HEK293 (cell line): ENCODE results near the gene SLC22A8.

Source experiments
- CTCF ChIP-seq: fragments of 450-650 bp; formaldehyde crosslinking; IDR thresholded peaks from 2 replicates; pipeline ENCODE4 v1.5.1; 2016; ENCODE audit warnings: missing biosample characterization, missing genetic modification characterization
- REST ChIP-seq: fragments of 450-650 bp; formaldehyde crosslinking; IDR thresholded peaks from 2 replicates; pipeline ENCODE4 v1.5.1; 2016; ENCODE audit warnings: missing biosample characterization, missing genetic modification characterization
- SCRT2 ChIP-seq: fragments of 450-650 bp; formaldehyde crosslinking; IDR thresholded peaks from 2 replicates; pipeline ENCODE4 v1.5.1; 2016; ENCODE audit warnings: missing biosample characterization, missing genetic modification characterization
- TCF7L2 ChIP-seq: IDR thresholded peaks from 2 replicates; pipeline ENCODE4 v1.6.1; 2011; ENCODE audit warnings: low read depth, mild to moderate bottlenecking, inconsistent platforms, low read length, moderate library complexity, borderline replicate concordance
- WT1 ChIP-seq: fragments of 450-650 bp; formaldehyde crosslinking; IDR thresholded peaks from 2 replicates; pipeline ENCODE4 v1.5.1; 2016; ENCODE audit warnings: missing biosample characterization, missing genetic modification characterization
- ZBTB1 ChIP-seq: fragments of 450-650 bp; formaldehyde crosslinking; IDR thresholded peaks from 2 replicates; pipeline ENCODE4 v1.5.1; 2016; ENCODE audit warnings: missing biosample characterization, missing genetic modification characterization
- ZBTB26 ChIP-seq: fragments of 450-650 bp; formaldehyde crosslinking; optimal IDR thresholded peaks from 2 replicates; pipeline ENCODE3; 2016; ENCODE audit warnings: missing biosample characterization, mild to moderate bottlenecking, missing genetic modification characterization
- ZNF121 ChIP-seq: fragments of 450-650 bp; formaldehyde crosslinking; IDR thresholded peaks from 2 replicates; pipeline ENCODE4 v1.5.1; 2016; ENCODE audit warnings: missing biosample characterization, missing genetic modification characterization
- ZNF175 ChIP-seq: fragments of 450-650 bp; formaldehyde crosslinking; IDR thresholded peaks from 2 replicates; pipeline ENCODE4 v1.5.1; 2016; ENCODE audit warnings: missing biosample characterization, missing genetic modification characterization
- ZNF214 ChIP-seq: fragments of 450-650 bp; formaldehyde crosslinking; IDR thresholded peaks from 2 replicates; pipeline ENCODE4 v1.5.1; 2017; ENCODE audit warnings: missing biosample characterization, mild to moderate bottlenecking, missing genetic modification characterization, borderline replicate concordance
- ZNF510 ChIP-seq: fragments of 450-650 bp; formaldehyde crosslinking; IDR thresholded peaks from 2 replicates; pipeline ENCODE4 v1.5.1; 2018; ENCODE audit warnings: mild to moderate bottlenecking, missing genetic modification characterization, missing biosample characterization; ENCODE audit not compliant: insufficient replicate concordance
- ZNF830 ChIP-seq: fragments of 450-650 bp; IDR thresholded peaks from 2 replicates; pipeline ENCODE4 v1.5.0; 2018; ENCODE audit warnings: missing biosample characterization, missing genetic modification characterization, low read depth, mild to moderate bottlenecking, moderate library complexity

DNA sequence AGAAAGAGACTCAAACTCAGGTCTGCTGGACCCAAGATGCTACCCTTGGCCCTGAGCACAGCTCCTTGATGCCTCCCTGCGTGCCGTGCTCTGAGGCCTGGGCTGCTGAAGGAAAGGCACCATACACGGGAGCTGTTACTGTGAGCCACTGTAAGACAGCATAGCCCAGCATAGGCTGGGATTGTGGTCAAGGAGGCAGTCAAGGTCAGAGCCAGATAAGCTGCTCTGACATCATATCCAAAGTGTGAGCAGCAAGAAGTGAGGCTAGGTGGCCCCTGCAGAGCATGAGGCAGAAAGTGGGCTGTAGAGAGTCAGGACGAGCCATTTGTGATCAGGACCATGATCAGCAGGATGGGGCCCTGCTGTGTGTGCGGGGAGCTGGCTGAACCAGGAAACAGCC, 7.7 kb downstream of the SLC22A8 start:
- TF ChIP-seq ZBTB26 (no peak), CTCF (tag by site-specific recombination) (no peak), ZBTB1 (tag by site-specific recombination) (no peak), ZNF175 (tag by site-specific recombination) (no peak), SCRT2 (tag by site-specific recombination) (no peak), ZNF830 (tag by site-specific recombination) (no peak), ZNF214 (tag by site-specific recombination) (no peak), ZNF121 (tag by site-specific recombination) (no peak), WT1 (no peak), TCF7L2 (no peak), REST (tag by site-specific recombination) (no peak), ZNF510 (no peak)
